NCI-H82 treated with DMSO at 0.1 percent for 48 hours (cell line): ENCODE results near the gene ZNF254.
A peak's percentile ranks its signal among the peaks of the same experiment; 100 is the strongest.
"Not testable (repeated sequence)": the region's sequence is repeated elsewhere in the genome, so short reads cannot be mapped to it uniquely, and the experiment has no call there.

Source experiments
- DNase-seq: peaks from one replicate; lab custom pipeline; 2025; ENCODE audit not compliant: unreplicated experiment; lab: John Stamatoyannopoulos, UW

ZNF254 gene

DNA sequence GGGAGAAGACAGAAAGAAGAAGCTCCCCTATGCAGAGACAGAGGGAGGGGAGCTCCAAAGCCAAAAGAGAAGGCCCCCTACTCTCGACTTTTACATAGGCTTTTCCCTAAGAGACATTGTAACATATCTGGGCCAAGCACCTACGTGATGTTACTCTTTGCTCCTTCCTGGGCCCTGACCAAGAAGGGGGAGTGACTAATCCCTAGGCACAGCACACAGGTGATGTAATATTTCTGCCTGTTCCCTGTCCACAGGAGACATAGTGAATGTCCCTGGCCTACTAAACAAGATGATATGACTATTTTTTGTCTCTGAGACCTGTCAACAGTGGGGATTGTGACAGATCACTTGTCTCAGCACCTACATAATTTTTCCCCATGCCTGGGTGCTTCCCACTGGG is 15.9 kb upstream of the ZNF254 start:
- no peak for DNase-seq

DNA sequence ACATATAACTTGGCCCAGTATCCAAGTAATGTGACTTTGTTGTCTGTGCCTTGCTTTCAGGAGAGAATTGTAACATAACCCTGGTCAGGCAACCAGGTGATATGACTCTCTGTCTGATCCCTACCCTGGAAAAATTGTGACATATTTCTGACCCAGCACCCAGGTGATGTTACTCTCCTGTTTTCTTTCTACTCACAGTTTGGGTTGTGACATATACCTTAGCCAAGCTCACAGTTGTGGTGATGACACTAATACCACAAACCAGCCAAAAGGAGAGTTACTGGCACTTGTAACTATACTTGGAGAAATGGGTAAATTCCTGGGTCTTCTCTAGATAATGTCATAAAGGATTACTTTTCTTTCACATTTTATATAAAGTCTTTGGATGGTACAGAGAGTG is 14.3 kb upstream of the ZNF254 start:
- DNase-seq, result no peak

DNA sequence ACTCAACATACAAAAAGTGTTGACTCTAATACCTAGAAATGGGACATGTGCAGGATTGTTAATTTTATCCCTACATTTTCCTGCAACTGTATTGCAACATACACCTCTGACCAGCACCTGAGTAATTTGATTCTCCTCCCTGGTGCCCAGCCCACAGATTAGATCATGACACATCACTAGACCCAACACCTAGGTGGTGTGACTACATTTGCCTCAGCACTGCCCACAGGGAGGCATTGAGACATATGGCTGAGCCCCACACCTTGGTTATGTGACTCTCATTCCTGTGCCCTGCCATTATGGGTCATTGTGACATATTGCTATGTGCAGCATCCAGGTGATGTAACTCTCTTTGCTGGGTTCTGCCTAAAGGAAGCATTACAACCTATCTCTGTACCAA is 13.2 kb upstream of the ZNF254 start:
- DNase-seq, result no peak

DNA sequence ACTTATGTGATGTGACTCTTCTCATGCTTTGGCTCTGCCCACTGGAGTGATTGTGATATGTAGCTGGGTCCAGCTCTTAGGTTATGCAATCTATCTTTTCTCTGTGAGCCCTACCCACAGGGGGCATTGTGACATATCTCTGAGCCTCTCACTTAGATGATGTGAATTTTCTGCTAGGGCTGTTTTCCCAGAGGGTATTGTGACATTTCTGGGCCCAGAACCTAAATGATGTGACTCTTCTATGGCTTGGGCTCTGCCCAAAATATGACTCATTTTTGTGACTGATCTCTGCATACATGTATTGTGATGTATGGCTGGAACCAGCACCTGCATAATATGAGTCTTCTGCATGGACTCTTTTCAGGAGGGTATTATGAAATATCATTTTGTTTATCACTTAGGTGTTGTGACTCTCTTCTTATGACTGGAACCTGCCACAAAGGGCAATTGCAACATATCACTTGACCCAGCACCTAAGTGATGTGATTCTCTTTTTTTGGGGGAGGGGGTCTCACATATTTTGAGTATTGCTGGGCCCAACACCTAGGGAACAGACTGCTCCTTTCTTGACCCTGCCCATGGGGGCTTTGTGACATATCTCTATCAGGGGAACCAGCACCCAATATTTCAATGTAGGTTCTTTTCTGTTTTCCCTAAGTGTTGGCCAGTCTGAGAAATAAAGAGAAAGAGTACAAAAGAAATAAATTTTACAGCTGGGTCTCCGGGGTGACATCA is 12.1 kb upstream of the ZNF254 start:
- no peak for DNase-seq

DNA sequence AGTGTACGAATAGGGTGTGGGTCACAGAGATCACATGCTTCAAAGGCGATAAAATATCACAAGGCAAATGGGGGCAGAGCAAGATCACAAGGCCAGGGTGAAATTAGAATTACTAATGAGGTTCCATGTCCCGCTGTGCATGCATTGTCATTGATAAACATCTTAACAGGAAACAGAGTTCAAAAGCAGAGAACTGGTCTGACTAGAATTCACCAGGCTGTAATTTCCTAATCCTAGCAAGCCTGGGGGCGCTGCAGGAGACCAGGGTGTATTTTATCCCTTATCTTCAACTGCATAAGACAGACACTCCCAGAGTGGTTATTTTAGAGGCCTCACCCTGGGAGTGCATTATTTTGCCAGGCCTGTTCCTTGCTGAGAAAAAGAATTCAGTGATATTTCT is 11.5 kb upstream of the ZNF254 start:
- not testable (repeated sequence) for DNase-seq

DNA sequence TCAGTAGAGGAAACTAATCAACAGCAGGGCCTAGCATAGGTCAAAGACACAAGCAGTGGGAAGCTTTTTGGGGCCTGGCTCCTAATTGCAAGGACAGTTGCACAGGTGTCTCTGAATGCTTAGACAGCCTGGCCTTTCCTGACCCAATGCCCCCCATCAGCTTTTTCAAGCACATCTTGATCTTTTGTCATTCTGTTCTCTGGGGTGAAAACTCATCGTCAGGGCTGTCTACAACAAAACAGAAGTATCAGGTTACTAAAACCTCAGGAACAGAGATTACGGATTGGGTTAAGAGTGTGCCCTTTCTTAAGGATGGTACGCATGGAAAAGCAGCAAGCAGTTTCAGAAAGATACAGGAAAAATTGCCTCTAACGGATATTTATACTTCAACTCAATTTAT is 8.3 kb upstream of the ZNF254 start:
- peak; percentile 14 for DNase-seq

DNA sequence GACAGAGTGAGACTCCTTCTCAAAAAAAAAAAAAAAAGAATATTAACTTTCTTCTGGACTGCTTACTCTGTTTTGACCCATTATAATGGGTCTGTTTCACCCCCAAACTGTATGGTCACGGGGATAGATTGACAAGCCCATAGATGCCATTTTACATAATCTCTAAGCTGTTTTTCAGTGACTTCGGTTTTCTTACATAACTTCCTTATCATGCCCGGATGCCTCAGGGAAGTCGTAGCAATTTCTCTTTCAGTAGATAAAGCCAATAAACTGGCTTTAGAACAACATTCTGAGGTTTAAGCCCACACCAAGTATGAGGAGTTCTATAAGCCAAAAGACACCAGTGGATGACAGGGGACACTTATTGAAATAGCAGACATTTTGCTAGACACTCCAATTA is 5.9 kb upstream of the ZNF254 start:
- no peak for DNase-seq

DNA sequence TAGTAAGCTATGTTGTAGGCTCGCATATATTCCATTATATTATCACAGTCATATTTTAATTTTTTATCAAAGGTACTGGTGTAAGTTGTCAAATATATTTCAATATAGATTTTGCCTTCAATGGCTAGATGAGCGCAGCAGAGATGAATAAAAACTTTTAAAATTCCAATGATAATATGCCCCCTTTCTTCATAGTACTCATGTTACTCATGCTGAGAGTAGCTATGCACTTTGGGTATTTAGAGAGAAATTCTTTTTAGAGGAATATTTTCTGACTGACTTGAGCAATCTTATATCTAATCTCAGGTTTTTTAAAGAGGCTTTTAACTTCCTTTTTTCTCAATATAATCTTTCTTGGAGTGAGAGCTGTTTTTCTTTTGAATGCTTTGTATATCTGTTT is 11.4 kb downstream of the ZNF254 start:
- no peak for DNase-seq

DNA sequence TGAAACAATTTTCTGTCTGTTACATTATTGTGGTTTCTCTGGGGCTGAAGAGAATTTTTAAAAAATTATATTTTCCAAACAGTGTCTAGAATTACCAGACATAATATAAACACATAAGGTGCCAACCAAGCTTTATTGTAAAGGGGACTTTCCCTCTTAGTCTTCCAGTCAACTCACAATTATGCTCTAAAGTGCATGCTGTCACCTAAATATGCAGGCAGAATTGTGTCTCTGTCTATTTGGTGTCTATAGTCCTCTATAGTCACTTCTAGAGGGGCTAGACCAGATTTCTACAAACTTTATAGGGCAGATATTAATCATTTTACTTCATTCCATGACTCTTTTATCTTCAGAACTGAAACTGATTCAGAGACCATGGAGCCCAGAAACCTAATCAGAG is 12.8 kb downstream of the ZNF254 start:
- DNase-seq, result no peak

DNA sequence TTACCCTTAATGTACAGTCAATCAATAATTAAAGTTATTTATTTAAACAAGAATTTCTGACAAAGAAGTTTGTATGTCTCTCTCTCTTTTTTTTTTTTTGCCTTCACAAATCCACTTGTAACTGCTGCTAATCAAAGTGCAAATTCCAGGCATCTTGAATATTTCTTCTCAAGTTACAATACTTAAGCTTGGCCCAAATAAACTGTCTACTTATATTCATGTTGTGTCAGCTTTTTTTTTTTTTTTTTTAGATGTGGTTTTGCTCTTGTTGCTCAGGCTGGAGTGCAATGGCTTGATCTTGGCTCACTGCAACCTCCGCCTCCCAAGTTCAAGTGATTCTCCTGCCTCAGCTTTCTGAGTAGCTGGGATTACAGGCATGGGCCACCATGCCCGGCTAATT is 13.6 kb downstream of the ZNF254 start:
- DNase-seq, result not testable (repeated sequence)

DNA sequence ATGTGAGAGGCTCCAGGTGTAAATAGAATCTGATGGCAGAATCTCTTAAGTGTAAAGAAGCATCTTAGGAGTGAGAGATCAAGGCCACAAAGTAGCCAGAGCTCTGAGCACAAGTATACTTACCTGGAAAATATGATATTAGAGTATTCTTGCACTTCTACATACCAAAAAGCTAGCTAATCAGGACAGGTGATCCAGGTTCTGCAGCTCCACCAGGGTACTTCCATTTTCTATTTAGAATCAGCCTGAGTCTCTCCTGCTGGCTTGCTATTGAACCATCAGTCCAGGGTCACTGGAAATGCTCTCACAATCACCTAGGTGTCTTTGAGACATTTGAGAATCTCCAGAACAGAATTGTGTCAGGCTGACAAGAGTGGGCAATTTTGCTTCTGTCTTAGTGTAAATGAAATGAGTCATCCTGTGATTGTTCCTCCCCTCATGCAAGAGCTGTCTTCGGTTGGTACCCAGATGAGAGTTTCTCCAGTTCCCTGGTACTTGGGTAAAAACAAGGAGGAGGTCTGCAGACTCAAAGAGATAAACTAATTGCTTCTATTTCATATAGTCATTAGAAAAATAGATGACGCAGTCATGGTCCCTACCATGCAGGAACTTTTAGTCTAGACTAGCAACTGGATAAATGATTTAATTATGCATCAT is 14.6 kb downstream of the ZNF254 start:
- DNase-seq, result no peak

DNA sequence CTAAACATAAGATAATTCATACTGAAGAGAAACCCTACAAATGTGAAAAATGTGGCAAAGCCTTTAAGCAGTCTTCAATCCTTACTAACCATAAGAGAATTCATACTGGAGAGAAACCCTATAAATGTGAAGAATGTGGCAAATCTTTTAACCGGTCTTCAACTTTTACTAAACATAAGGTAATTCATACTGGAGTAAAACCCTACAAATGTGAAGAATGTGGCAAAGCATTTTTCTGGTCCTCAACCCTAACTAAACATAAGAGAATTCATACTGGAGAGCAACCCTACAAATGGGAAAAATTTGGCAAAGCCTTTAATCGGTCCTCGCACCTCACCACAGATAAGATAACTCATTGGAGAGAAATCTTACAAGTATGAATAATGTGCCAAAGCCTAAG is 40.6 kb downstream of the ZNF254 start:
- DNase-seq, result no peak

DNA sequence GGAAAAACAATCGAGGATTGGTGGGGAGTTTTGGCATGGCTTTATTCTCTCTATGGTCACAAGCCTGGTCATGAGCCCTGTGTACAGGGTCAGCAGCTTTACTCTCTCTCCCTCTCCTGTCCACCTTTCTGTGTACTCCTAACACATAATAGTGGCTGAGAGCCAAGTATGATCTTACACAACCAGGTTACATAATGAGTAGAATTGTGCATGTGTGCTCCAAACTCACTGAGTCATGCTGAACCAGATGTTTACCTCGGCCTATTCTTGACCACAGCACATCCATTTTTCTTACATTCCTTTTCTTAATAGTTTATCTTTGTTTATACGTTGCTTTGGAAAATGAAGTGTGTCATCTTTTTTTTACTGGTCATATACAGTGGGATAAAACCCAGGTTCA is 53.1 kb downstream of the ZNF254 start:
- no peak for DNase-seq

DNA sequence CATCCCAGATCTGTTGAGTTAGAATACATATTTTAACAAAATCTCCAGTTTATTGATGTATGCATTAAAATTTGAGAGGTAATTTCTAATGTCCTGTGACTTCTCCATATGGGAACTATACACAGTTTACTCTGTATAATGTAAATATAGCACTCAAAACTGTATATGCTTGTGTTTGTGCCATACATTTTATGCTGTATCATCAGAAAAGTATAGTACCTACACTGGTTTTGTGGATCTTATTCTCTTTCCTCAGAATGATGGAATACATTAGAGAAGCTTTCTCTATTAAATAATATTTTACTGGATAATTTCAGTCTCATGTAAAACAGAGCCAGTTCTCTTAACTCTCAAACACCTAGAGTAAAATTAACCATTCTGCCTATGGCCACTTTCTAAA is 53.6 kb downstream of the ZNF254 start:
- no peak for DNase-seq

DNA sequence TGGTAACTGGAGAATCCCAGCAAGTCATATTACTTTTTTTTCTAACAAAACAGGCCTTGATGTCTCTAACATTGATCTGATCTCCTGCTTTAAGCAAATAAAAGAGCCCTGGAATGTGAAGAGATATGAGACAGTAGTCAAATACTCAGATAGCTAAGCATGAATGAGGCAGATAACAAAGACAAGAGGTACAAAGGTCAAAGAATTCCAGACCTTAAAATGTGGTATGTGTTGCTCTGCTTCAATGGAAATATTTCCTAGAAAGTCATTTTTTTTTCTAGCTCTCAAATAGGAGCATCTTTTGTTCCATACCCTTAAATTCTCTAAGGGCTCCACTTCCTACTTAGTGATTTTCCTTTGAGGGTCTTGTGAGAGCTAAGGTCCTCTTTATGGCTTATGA is 54.6 kb downstream of the ZNF254 start:
- DNase-seq, result no peak

DNA sequence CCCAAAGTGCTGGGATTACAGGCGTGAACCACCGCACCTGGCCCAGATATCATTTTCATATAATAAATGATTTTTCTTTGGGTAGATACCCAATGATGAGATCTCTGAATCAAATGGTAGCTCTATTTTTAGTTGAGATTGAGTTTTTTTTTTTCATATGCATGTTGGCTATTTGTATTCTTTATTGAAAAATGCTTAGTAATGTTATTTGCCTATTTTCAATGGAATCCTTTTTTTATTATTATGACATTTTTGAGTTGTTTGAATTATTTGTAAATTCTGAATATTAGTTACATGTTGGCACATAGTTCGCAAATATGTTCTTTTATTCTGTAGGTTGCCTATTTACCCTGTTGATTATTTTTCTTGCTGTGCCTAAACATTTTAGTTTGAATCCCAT is 55.8 kb downstream of the ZNF254 start:
- no peak for DNase-seq

DNA sequence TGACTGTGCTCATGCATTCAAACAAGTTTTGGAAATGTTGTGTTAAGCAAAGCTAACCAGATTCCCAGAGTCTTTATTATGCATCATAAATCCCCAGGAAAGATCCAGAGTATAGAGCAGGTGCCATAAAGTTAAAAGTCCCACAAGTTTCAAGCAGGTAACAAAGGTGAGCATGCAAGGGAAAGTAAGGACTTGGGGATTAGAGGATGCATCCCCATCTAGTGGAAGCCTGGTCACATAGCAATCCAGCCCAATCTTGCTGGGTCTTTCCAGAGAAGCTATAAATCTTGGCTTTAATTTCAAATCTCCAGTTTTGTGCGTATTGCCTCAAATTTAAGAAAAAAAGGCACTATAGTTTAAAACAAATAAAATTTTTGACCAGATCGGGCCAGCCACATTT is 72.7 kb downstream of the ZNF254 start:
- no peak for DNase-seq

DNA sequence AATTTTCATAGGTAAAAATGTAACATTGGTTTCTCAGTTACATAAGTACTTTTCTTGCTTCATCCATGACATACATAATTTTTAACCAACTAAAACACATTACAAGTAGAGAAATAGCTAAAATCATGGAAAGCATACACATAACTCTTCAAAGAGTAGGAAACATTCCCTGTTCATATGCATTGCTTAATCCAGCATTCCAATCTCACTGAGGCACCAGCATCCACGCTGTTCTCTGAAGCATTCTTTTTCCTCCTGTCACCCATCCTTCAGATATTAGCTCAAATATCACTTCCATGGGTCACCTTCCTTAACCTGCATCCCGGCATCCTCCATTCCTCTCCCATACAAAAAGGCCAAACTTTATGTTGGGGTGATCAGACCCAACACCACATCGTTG is 79.1 kb downstream of the ZNF254 start:
- no peak for DNase-seq

DNA sequence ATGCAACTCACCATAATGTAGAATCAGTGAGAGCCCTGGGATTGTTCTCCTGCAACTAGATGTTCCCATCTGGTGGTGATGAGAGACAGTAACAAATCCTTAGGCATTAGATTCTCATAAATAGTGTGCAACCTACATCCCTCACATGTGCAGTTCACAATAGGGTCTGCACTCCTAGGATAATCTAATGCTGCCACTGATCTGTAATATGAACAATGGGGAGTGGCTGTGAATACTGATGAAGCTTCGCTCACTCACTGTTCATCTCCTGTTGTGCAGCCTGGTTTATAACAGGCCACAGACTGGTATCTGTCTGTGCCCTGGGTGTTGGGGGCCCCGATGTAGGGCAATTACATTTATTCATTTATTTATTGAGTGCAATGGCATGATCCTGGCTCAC is 86.9 kb downstream of the ZNF254 start:
- no peak for DNase-seq

DNA sequence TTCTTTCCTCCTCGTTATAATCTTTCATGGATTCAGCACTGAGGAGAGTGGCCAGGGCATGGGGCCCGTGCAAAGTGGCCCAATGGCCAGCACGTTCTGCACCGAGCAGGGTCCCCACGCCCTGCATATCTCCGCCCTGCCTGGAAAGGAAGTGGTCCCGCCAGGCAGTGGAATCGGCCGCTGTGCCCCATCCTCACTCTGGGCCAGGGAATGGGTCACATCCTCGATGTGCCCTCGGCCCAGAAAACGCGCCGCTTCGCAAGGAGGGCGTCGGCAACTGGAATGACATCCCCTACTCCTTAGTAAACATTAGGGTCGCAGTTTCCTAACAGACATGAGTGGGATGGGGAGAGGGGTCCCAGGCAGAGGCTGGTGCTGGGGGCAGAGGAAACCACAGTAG is 90.7 kb downstream of the ZNF254 start:
- no peak for DNase-seq

DNA sequence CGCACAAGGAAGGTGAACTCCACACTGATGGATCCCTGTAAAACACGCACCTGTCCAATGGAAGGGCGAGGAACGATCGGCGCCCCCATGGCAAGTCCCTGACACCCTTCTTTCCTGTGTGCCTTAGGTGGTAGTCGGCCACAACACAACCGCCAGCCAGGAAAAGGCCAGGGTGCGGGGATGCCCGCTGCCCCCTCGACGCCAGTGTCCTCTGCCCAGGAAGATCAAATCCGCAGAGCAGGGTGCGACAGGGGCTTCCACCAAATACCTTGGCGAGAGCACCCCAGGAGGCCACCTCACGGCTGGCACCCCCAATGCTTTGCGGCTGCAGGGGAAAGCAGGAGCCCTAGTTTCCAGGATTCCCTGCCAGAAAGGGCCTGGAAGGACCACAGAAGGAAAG is 91.2 kb downstream of the ZNF254 start:
- DNase-seq, result no peak
